HG03378 (cell line): ENCODE measurements around the gene KRTAP2-2.
"Not testable (repeated sequence)": the region's sequence is repeated elsewhere in the genome, so short reads cannot be mapped to it uniquely, and the experiment has no call there.

Experiments used
- ATAC-seq: cut with Tn5 transposase; IDR thresholded peaks from one replicate; pipeline ENCODE4 v1.9.1; 2021; ENCODE audit warnings: mild to moderate bottlenecking, moderate library complexity; ENCODE audit not compliant: unreplicated experiment

The KRTAP2-2 gene

DNA sequence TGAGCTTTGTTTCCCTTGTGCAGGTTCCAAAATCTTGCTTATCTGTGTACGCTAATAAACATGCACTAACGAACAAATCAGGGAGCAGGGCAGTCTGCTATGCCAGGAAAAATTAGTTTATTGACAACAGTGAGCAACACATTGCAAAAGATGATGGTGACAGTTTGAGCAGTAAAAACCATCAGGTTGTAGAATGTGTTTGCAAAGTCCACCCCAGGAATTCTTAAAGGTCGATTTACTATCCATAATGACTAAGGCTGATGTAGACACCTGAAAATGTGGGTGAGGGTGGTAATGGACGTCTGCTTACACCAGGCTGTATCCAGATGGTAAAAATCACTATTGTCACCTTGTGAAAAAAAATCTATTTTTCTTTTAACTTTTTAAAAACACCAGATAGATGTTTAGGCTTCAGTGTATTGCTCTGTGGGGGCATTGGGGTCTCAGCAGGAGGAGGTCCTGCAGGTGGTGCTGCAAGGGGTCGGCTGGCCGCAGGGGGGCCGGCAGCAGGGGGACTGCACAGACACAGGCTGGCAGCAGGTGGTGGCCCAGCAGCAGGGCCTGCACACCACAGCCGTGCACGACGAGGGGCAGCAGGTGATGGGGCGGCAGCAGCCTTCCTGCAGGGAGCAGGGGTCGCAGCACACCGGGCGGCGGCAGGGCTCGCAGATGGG lies 10.1 kb upstream of the KRTAP2-2 start:
- ATAC-seq, result not testable (repeated sequence)

DNA sequence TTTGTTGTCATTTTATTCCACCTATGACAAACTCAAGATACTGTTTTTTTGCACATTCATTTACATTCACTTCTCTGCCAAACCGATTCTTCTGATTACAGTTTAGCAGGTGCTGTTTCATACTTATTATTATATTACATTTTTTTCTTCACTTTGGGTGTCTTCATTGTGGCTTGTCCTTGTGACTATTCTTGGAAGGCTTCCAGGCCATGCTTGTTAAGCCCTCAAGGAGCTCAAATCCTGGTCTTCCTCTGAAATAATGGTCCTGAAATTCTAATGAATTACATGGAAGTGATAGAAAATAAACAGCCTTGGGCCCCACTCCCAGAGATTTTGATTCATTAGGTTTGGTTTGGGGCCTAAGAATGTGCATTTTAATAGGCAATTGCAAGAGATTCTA lies 9.3 kb upstream of the KRTAP2-2 start:
- no peak for ATAC-seq

DNA sequence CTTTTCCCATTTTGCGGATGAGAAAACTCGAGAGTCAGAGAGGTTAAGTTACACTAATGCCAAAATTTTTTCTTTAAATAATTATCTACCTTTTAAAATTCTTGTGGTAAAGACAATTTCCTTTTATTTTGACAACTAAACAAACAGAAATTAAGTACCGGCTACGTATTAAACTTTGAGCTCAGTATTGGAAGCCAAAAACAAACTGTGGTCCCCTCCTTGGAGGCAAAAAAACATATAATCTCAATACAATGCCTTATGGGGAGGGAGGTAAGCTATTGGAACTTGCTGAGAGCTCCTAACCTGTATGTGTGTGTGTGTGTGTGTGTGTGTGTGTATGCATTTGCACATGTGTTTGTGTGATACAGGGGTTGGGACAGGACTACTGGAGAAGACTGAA lies 8.4 kb upstream of the KRTAP2-2 start:
- no peak for ATAC-seq

DNA sequence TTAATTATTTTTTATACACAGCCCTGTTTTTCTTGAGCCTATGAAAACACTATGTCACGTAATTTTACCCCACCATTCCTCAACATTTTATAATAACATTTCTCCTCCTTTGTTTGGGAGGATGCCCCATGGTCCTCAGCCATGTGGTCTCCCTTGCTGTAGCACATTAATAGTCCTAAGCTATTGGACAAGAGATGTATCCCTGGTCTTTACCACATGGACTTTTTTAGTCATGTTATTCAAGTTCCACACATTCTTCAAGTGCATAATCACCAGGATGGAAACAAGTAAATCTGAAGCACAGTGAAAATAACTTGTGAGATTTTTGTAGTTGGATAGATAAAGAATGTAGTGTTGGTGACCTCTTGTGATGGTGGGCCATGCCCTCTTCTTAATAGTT lies 6.9 kb upstream of the KRTAP2-2 start:
- ATAC-seq, result no peak

DNA sequence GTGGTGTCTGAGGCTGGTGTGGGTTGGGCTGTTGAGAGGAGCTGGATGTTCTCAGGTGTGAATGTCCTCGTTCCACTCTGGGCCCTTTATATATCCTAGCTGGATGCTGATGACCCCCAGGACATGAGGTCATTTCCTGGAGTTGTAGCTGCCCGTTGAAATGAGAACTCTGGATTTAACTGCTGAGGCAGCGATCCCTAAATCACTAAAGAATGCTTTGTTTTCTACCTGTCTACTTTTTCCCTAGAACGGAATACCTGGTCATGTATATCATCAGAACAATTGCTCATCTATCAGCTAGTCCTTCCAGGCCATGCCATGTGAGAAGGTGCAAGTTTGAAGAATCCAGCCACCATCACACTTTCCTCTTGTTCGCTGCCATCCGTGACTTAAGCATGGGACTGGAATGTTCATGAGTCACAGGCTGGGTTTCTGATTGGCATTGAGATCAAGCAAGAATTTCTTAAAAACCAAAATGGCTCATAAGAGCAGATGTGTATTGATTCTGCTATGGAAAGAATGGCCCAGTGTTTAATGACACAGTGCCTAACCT lies 5.1 kb upstream of the KRTAP2-2 start, which contains the start of gene KRTAP2-3:
Gene KRTAP2-3 (minus strand): TSS at position 63 of the 553 bp plus-strand sequence. CDS start 64 bp downstream, outside the sequence.
- no peak for ATAC-seq

DNA sequence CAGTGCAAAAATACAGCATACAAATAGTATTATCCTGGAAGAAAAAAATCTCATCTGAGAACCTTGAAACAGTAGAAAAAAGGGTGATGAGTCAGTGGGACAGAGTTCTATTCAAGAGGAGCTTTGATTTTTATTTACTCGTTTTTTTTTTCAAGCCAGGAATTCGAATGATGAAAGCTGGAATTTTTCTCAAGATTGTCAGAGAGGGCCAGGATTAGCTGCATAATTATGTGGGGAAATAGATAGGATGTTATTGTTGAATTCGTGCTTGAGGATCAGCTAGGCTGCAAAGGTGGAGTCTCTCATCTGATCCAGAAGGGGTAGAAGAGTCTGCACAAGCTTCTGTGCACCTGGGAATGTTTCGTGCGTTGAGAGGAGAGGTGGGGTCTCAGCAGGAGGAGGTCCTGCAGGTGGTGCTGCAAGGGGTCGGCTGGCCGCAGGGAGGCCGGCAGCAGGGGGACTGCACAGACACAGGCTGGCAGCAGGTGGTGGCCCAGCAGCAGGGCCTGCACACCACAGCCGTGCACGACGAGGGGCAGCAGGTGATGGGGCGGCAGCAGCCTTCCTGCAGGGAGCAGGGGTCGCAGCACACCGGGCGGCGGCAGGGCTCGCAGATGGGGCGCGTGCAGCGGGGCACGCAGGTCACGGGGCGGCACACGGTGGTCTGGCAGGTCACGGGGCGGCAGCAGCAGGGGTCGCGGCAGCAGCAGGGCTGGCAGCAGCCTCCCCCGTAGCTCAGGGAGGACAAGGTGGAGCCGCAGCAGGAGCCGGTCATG lies 4.4 kb upstream of the KRTAP2-2 start:
- not testable (repeated sequence) for ATAC-seq

DNA sequence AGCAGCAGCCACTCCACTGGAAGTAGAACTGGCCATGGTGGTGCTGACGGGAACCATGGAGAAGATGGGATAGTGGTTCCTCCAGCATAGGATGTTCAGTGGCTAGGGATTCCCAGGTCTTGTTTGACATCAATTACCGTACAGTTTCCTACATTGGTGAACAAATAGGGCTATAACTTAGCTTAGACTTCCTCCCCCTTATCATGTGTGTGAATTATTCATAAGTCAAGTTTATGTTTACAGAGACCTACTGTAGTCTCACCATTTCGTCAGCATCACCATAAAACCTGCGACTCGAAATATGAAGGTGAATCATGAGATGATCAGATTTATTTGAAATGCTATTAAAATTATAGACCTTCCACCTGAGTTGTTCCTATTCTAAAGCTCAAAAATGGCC lies 3.7 kb upstream of the KRTAP2-2 start:
- no peak for ATAC-seq

DNA sequence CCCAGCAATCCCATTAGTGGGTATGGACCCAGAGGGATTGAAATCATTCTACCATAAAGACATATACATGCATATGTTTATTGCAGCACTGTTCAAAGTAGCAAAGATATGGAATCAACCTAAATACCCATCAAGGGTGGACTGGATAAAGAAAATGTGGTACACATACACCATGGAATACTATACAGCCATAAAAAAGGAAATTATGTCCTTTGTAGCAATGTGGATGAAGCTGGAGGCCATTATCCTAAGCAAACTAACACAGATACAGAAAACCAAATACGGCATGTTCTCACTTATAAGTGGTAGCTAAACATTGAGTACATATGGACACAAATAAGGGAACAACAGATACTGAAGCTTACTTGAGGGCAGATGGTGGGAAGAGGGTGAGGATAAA lies 2.5 kb upstream of the KRTAP2-2 start:
- ATAC-seq, result no peak

DNA sequence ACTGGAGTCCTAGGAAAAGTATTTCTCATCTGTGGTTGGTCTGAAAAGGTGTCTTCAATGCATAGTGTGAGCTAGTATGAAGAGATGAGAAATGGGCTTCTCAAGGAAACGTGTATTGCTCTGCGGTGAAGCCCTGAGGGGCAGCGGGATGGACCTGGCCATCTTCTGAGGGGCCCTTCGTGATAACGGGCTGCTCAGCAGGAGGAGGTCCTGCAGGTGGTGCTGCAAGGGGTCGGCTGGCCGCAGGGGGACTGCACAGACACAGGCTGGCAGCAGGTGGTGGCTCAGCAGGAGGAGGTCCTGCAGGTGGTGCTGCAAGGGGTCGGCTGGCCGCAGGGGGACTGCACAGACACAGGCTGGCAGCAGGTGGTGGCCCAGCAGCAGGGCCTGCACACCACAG lies 474 bp downstream of the KRTAP2-2 start:
- not testable (repeated sequence) for ATAC-seq

DNA sequence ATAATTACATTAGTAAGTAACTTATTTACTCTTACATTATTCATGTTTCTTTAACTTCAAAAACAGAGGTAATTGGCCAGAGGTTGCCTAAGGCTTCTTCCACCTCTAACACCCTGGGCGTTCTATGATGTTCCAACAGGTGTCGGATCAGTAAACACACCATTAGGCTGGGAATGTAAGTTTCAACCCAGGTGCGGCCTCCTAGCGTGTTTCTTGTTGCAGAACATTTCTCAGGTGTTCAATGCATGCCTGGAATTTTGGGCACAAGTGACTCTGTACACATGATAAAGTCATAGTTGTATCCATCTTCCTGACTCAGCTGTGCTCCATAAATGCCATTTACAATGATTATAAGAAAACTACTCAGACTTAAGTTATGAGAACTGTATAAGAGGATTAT lies 1.0 kb downstream of the KRTAP2-2 start:
- no peak for ATAC-seq

DNA sequence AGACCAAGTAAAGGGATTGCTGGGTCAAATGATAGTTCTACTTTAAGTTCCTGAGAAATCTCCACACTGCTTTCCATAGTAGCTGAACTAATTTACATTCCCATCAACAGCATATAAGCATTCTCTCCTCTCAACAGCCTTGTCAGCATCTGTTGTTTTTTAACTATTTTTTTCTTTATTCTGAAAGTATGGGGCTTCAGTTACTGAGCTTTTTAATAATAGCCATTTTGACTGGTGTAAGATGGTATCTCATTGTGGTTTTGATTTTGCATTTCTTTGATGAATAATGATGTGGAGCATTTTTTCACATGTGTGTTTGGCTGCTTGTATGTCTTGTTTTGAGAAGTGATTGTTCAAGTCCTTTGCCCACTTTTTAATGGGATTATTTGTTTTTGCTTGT lies 2.5 kb downstream of the KRTAP2-2 start:
- no peak for ATAC-seq

DNA sequence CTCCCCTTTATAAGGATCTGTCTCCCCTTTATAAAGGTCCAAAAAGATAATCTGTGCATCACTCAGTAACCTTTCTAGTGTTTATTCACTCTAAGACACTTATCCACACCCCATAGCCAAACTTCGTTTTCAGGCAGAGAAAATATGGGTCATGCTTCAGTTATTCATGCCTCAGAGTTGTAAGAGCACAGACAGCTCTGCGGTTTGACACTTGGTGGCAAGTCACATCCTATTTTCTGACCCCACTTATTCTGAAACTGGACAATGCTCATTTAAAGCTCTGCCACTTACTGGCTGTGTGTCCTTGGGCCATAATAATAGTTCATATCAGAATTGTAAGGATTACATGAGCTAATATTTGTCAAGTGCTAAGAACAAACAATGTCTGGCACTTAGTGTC lies 5.9 kb downstream of the KRTAP2-2 start:
- no peak for ATAC-seq

DNA sequence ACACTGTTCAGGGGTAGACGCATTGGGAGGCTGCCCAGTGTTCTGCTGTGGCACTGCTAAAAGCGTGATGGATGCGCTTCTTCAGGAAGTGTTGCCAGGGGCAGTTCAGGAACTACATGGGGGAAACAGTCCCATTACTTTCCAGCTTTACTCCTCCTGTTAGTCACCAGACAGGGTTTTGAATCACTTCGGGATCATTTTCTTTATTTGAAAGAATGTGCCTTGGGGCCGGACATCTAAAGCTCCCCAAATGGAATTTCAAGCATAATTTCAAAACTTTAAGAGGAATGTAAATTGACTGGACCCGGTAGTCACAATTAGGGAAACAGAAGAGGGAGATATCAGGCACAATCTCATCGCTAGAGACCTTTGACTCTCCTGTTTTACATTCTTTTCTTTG lies 6.6 kb downstream of the KRTAP2-2 start:
- ATAC-seq, result no peak

DNA sequence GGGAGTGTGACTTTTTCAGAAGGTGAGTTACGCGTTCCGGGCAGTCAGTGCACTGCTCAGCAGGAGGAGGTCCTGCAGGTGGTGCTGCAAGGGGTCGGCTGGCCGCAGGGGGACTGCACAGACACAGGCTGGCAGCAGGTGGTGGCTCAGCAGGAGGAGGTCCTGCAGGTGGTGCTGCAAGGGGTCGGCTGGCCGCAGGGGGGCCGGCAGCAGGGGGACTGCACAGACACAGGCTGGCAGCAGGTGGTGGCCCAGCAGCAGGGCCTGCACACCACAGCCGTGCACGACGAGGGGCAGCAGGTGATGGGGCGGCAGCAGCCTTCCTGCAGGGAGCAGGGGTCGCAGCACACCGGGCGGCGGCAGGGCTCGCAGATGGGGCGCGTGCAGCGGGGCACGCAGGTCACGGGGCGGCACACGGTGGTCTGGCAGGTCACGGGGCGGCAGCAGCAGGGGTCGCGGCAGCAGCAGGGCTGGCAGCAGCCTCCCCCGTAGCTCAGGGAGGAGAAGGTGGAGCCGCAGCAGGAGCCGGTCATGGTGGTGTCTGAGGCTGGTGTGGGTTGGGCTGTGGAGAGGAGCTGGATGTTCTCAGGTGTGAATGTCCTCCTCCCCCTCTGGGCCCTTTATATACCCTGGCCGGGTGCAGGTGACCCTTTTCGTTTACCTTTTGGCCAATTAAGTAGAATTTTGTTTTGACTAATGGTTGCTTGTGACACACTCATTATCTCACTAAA lies 8.1 kb downstream of the KRTAP2-2 start, which contains the start of gene KRTAP2-1:
Gene KRTAP2-1 (minus strand): TSS at position 582 of the 731 bp plus-strand sequence. CDS start 49 bp downstream, at position 533.
- not testable (repeated sequence) for ATAC-seq

DNA sequence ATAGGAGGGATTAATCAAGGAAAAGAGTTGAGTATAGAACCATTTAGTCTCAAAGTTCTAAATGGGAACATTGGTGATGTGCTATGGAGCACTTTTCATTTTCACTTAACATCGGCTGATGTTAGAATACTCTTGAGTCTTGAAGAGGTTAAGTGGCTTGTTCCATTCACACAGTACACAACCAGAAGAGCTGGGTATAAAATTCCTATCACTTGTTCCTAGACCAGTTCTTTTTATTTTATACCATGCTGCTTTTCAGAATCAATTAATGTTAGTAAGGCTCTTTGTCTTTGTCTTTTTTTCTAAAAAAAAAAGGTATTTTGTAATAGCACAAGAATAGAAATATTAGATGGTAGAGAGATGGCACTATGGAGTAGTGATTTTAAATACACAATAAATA lies 12.1 kb downstream of the KRTAP2-2 start:
- no peak for ATAC-seq

DNA sequence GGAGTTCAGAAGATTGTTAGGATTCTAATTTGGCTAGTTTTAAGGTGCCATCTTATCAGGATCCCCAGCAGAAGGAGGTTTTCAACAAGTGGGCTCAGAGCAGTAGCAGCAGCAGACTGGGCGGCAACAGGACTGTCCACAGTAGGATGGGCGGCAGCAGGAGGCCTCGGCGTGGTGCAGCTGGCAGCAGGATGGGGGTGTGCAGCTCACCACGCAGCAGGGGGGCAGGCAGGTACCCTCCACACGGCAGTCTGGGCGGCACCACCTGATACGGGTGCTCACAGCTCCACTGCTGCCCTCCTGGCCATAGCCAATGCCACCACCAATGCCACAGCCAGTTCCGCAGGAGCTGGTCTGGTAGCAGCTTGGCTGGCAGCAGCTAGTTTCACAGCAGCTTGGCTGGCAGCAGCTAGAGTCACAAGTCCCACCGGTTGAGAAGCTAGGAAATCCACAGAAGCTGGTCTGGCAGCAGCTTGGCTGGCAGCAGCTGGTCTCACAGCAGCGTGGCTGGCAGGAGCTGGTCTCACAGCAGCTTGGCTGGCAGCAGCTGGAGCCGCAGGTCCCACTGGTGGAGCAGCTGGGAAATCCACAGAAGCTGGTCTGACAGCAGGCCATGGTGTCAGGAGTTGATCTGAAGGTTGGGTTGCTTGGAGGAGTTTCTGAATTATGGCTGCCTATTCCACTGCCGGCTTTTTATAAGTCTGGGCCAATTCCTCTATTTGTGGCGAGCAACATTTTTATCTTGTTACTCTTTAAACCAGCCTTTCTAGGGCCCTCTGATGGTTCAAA lies 14.1 kb downstream of the KRTAP2-2 start, which contains the start of gene KRTAP1-1:
Gene KRTAP1-1 (minus strand): TSS at position 668 of the 789 bp plus-strand sequence. CDS start 53 bp downstream, at position 615.
- ATAC-seq, result not testable (repeated sequence)

DNA sequence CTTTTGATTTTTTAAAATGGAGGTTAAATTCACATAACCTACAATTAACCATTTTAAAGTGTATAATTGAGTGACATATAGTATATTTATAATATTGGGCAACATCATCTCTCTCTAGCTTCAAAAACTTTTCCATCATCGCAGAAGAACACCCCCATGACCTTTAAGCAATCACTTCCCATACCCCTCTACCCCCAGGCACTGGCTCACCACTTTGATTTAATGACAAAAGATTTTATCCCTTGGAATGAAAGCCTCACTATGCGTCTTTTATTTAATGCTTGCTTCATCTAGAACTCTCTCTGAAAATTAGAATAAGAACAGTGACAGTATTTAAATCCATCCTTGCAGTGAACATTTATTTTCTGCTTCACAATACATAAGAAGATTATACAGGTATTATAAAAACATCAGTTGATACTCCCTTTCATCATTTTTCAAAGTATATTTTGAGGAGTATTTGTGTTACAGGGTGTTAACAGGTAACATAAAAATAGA lies 17.1 kb downstream of the KRTAP2-2 start:
- ATAC-seq, result no peak

DNA sequence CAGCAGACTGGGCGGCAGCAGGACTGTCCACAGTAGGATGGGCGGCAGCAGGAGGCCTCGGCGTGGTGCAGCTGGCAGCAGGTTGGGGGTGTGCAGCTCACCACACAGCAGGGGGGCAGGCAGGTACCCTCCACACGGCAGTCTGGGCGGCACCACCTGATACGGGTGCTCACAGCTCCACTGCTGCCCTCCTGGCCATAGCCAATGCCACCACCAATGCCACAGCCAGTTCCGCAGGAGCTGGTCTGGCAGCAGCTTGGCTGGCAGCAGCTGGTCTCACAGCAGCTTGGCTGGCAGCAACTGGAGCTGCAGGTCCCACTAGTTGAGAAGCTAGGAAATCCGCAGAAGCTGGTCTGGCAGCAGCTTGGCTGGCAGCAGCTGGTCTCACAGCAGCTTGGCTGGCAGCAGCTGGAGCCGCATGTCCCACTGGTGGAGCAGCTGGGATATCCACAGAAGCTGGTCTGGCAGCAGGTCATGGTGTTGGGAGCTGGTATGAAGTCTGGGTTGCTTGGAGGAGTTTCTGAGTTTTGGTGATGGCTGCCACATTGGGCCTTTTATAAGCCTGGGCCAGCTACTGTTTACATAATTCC lies 20.6 kb downstream of the KRTAP2-2 start, which contains the start of gene KRTAP1-3:
Gene KRTAP1-3 (minus strand): TSS at position 529 of the 590 bp plus-strand sequence. CDS start 53 bp downstream, at position 476.
- not testable (repeated sequence) for ATAC-seq

DNA sequence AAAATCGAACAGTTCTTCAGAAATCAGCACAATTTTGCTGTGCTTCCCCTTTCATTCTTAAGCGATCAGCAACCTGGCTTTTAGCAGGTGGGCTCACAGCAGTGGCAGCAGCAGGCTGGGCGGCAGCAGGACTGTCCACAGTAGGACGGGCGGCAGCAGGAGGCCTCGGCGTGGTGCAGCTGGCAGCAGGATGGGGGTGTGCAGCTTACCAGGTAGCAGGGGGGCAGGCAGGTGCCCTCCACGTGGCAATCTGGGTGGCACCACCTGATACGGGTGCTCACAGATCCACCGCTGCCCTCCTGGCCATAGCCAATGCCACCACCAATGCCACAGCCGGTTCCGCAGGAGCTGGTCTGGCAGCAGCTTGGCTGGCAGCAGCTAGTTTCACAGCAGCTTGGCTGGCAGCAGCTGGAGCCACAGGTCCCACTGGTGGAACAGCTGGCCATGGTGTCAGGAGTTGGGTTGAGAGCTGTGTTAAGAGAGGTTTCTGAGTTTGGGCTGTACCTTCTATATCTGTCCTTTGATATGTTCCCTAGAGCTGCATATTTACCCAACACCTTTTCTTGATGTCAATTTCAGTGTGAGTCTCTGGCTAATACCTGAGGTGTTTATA lies 25.3 kb downstream of the KRTAP2-2 start, which contains the start of gene KRTAP1-4:
Gene KRTAP1-4 (minus strand): TSS at position 563 of the 613 bp plus-strand sequence. CDS start 117 bp downstream, at position 446.
- no peak for ATAC-seq
